ENCODE data around the gene PDIA5.

DNA sequence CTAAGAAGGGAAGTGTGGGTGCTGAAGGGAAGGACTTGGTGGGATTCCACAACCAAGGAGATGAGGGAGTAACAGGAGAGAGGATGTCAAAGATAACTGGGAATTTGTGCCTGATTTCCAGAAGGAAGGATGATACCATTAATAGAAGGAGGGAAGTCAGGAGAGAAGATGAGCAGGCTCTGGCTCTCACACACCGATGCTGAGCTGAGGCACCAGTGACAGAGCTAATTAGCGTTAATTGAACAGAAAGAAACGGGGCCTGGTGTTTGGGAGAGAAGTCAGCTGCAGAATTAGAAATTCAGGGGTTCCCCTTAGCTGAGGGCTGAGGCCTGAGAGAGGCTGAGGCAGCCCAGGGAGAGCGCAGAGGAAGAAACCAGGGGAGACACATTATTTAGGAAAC is 11.9 kb upstream of the PDIA5 start:
- TF ChIP-seq, protein P1, sequence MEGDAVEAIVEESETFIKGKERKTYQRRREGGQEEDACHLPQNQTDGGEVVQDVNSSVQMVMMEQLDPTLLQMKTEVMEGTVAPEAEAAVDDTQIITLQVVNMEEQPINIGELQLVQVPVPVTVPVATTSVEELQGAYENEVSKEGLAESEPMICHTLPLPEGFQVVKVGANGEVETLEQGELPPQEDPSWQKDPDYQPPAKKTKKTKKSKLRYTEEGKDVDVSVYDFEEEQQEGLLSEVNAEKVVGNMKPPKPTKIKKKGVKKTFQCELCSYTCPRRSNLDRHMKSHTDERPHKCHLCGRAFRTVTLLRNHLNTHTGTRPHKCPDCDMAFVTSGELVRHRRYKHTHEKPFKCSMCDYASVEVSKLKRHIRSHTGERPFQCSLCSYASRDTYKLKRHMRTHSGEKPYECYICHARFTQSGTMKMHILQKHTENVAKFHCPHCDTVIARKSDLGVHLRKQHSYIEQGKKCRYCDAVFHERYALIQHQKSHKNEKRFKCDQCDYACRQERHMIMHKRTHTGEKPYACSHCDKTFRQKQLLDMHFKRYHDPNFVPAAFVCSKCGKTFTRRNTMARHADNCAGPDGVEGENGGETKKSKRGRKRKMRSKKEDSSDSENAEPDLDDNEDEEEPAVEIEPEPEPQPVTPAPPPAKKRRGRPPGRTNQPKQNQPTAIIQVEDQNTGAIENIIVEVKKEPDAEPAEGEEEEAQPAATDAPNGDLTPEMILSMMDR (IDR thresholded peaks at IDR 0.05), result no peak
- TF ChIP-seq POLR2A (IDR thresholded peaks at IDR 0.05), result no peak

Data from esophagus squamous epithelium (tissue), 4 donors.